Adipocyte (in vitro differentiated cells): Measurements from ENCODE around the gene TMED7.

Experiments
- DNase-seq: peaks from one replicate; pipeline ENCODE4 v3.0.0-alpha.2; 2015; ENCODE audit warnings: low read depth
- H3K27me3 ChIP-seq: replicated peaks from 2 replicates; pipeline ENCODE4 v1.7.0; 2013; ENCODE audit warnings: mild to moderate bottlenecking, low read length, moderate library complexity; ENCODE audit not compliant: control insufficient read depth, insufficient read depth
- H3K36me3 ChIP-seq: 2 replicates; pipeline ENCODE4 v1.7.0; 2013; ENCODE audit warnings: low read length, mild to moderate bottlenecking, moderate library complexity; ENCODE audit not compliant: control insufficient read depth, insufficient read depth, severe bottlenecking
- H3K4me1 ChIP-seq: 2 replicates; pipeline ENCODE4 v1.7.0; 2013; ENCODE audit warnings: mild to moderate bottlenecking, low read length, moderate library complexity; ENCODE audit not compliant: control insufficient read depth, insufficient read depth
- H3K4me3 ChIP-seq: 2 replicates; pipeline ENCODE4 v1.7.0; 2013; ENCODE audit warnings: mild to moderate bottlenecking, low read length, moderate library complexity
- H3K9ac ChIP-seq: 2 replicates; pipeline ENCODE4 v1.7.0; 2013; ENCODE audit warnings: mild to moderate bottlenecking, low read length, moderate library complexity
- H3K9me3 ChIP-seq: 2 replicates; pipeline ENCODE4 v1.7.0; 2013; ENCODE audit warnings: mild to moderate bottlenecking, low read length, moderate library complexity; ENCODE audit not compliant: control insufficient read depth

The TMED7 gene

DNA sequence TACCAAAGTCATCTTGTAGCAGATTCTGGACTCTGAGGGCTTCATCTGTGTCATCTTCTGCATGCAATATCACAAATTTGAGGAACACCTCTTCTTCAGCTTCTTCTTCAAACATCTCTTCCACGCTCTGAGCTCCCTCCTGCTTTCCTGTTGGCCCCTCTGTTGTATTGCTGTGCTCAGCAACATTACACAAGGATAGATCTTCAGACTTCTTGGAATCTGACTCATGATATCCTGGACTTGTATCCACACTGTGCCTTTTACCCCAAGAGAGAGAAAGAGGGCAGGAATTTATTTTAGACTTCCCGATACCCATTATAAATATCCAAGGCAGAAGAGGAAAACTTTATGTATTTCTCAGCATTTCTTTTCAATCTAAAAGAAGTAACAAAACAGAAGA is 44.9 kb downstream of the TMED7 start:
- no peaks in the 10 kb centered on the region for H3K27me3 ChIP-seq
- DNase-seq, result no peak
- H3K4me1 ChIP-seq, result peaks cover 33% of the 10 kb centered on the region
- H3K4me3 ChIP-seq, result no peak overlapping the region
- H3K9ac ChIP-seq, result no peak overlapping the region
- H3K36me3 ChIP-seq, result no peaks in the 10 kb centered on the region
- peaks cover 7% of the 10 kb centered on the region for H3K9me3 ChIP-seq

DNA sequence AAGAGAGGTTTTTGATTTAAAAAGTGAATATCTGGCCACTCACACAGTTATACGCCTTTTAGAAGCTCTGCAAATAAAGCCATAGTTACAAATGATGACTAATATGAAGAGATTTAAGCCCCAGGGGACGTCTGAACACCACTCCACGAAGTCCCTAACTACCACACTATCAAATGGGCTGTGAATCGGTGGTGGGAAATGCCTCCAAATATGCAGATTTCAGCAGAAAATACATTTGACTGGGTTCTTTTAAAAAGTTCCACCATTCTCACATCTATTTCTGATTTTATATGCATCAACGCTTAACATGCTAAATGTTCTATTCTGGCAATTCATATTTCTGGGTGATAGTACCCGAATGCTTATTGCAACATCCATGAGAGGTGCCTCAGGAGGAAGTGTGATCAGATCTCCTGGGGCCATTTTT is 46.1 kb downstream of the TMED7 start:
- DNase-seq, result peak; percentile 46
- Histone ChIP-seq H3K9me3 (peaks cover 7% of the 10 kb centered on the region), H3K9ac (peak overlapping the region; percentile 5), H3K36me3 (no peaks in the 10 kb centered on the region), H3K4me1 (peaks cover 32% of the 10 kb centered on the region), H3K27me3 (no peaks in the 10 kb centered on the region), H3K4me3 (no peak overlapping the region)

DNA sequence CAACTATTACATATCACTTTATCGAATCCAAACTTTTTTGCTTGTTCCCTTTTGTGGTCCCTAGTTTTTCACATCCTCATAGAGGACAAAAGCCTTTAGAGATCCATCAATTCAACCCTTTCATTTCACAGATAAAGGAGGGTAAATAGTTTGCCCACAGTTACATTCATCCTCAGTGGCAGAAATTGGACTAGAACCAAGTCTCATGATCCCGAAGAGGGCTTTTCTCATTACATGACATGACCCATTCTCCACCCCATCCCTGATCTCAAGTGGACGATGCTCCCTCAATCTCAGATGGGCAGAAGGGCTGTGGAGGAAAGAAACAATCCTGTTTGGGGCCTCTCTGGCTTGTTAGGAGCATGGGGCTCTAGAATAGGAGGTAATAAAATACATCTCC is 46.6 kb downstream of the TMED7 start:
- Histone ChIP-seq H3K9me3 (peaks cover 7% of the 10 kb centered on the region), H3K4me3 (no peak overlapping the region), H3K9ac (no peak overlapping the region), H3K4me1 (peaks cover 28% of the 10 kb centered on the region), H3K36me3 (no peaks in the 10 kb centered on the region), H3K27me3 (no peaks in the 10 kb centered on the region)
- no peak for DNase-seq

DNA sequence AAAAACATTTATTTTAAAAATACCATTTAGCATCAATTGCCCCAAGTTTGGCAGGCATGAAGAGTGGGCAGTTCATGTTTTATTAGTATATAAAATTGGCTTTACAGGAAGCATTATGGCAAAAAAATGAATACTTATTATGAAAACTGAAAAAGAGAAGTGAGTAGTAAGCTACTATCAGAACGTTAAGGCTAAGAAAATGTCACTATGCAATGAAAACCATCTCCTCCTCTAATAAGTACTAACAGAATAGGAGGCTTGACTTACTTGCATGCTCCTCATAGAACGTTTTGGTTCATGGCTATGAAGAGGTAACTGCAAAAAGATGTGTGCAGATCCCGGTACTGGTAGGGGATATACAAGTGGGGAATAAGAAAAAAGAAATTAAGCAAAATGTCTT is 47.2 kb downstream of the TMED7 start:
- no peak overlapping the region for H3K4me3 ChIP-seq
- peaks cover 24% of the 10 kb centered on the region for H3K4me1 ChIP-seq
- peaks cover 7% of the 10 kb centered on the region for H3K9me3 ChIP-seq
- H3K9ac ChIP-seq, result no peak overlapping the region
- no peaks in the 10 kb centered on the region for H3K36me3 ChIP-seq
- no peaks in the 10 kb centered on the region for H3K27me3 ChIP-seq
- DNase-seq, result no peak

DNA sequence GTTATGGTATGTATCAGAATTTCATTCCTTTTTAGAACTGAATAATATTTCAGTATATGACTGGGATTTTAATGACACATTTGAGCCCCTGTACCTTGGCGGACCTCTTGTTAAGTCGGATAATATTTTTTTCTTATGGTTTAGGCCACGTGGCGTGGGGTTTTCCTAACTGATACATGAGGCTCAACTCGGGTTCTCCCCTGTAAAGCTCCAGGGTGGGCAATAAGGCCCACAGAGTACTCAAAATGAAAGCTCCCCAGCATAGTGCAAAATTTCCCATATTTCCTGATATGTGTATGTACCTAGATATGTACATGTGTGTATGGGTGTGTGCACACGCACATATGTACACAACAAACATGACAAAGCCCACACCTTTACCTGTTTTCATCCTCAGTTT is 48.1 kb downstream of the TMED7 start:
- no peak for DNase-seq
- no peak overlapping the region for H3K9ac ChIP-seq

DNA sequence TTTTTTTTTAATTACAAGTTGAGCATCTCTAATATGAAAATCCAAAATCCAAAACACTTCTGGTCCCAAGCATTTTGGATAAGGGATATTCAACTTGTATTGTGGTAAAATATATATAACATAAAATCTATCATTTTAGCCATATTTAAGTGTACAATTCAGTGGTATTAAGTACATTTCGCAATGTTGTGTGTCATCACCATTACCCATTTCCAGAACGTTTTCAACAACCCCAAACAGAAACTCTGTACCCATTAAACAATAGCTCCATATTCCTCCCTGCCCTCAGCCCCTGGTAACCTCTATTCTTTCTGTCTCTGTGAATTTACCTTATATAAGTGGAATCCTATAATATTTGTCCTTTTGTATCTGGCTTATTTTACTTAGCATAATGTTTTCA is 48.5 kb downstream of the TMED7 start:
- Histone ChIP-seq H3K36me3 (no peaks in the 10 kb centered on the region), H3K4me1 (peaks cover 21% of the 10 kb centered on the region), H3K9ac (no peak overlapping the region), H3K9me3 (peaks cover 7% of the 10 kb centered on the region), H3K4me3 (no peak overlapping the region), H3K27me3 (no peaks in the 10 kb centered on the region)
- no peak for DNase-seq

More for the DNA sequence above, 48.1 kb downstream of the TMED7 start:
- H3K27me3 ChIP-seq, result no peaks in the 10 kb centered on the region
- peaks cover 17% of the 10 kb centered on the region for H3K4me1 ChIP-seq
- H3K36me3 ChIP-seq, result no peaks in the 10 kb centered on the region
- no peak overlapping the region for H3K4me3 ChIP-seq
- H3K9me3 ChIP-seq, result peaks cover 7% of the 10 kb centered on the region

DNA sequence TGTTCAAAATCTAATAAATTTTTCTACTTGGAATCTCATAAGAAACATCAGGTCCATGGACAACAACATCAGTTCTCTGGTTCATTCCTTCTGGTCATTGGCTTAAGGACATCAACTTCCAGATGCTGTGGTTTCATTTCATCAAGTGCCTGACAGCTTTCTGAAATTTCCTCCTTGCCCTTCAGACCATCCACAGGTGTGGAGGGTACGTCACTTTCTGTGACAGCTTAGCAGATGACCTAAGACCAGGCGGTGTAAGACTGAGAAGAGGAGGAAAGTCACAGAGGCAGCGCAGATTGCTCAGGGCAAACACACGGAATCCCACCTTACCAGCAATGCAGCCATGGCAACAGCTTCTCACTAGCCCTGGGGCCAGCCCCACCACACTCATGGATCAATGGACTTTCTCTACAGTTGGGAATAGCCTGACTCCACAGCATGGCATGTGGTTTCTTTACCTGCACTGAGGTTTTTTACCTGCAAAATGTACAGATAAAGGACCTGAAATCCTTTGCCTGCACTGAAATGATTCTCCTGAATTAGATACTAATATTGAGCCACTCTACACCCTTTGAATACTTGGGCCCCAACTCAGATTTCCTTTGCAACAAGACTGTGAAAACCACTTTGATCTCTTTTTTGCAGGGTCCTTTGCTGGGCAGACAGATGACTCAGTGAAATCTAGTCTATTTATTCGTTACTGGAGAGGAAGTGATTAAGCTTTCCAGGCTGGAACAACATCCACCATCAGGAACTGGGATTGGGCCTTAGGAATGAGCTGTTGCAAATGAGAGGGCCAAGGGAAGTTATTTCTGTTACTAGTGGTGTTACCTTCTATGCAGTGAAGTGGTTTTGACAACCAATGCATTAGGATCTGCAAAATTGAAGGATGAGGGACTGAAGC is 50.4 kb downstream of the TMED7 start:
- Histone ChIP-seq H3K4me1 (peaks cover 21% of the 10 kb centered on the region), H3K4me3 (no peak overlapping the region), H3K36me3 (no peaks in the 10 kb centered on the region), H3K9ac (no peak overlapping the region), H3K27me3 (no peaks in the 10 kb centered on the region), H3K9me3 (peaks cover 7% of the 10 kb centered on the region)
- DNase-seq, result no peak

DNA sequence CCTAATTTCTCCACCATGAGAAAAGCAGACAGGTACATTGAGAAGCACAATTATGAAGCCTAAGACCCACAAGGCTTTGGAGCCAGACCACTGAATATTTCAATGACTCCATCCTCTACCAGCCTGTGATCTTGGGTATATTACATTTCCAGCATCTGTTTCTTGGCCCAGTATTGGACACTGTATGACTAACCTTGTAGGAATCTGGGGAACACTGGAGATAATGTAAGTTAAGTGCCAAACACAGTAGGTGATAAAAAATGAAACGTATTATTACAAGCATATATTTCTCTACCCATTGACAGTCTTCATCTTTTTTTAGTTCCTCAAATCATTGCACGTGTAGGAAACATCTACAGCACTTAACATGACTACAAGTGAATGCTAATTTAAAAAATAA is 52.7 kb downstream of the TMED7 start:
- peaks cover 7% of the 10 kb centered on the region for H3K9me3 ChIP-seq
- DNase-seq, result peak; percentile 20
- no peak overlapping the region for H3K4me3 ChIP-seq
- H3K27me3 ChIP-seq, result no peaks in the 10 kb centered on the region
- H3K9ac ChIP-seq, result no peak overlapping the region
- H3K36me3 ChIP-seq, result no peaks in the 10 kb centered on the region
- H3K4me1 ChIP-seq, result peaks cover 12% of the 10 kb centered on the region

DNA sequence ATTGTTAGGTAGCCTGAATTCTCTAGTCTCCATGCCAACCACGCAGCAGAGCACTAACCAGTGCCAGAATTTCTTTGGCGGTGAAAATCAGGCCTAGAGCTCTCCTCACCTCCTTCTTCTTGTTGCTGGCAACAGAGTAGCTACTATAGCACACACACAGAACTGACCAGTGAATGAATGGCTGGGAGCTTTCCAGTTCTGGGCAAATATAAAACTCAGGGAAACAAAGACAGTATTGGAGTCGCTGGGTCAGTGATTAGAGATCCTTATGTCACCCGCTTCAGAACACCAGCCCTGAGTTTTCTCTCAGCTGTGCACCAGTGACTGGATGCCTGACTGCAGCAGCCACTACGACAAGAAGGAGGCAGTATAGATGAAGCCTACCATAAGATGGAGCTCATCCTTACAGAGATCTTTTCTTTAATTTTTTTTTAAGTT is 54.4 kb downstream of the TMED7 start:
- Histone ChIP-seq H3K27me3 (no peaks in the 10 kb centered on the region), H3K4me1 (peaks cover 12% of the 10 kb centered on the region), H3K9me3 (no peaks in the 10 kb centered on the region), H3K4me3 (no peak overlapping the region), H3K9ac (no peak overlapping the region), H3K36me3 (no peaks in the 10 kb centered on the region)
- DNase-seq, result no peak

DNA sequence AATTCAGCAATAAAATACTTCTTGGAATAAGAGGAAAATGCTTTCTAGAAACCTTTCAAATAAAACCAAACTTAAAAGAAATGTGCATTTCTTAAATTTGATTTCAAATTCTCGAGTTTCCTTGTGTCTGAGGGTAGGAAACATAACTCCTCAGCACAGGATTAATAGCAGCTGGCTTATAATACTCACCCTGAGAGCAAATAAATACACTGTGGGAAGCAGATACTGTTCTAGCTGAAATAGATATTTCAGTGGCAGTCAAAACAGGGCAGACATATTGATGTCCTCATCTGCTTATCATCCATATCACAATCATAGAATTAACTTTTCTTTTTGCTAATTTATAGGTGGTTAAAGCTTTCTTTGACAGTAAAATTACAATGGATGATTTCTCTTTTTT is 57.2 kb downstream of the TMED7 start:
- Histone ChIP-seq H3K4me1 (peaks cover 27% of the 10 kb centered on the region), H3K4me3 (no peak overlapping the region), H3K9ac (no peak overlapping the region), H3K9me3 (no peaks in the 10 kb centered on the region), H3K27me3 (no peaks in the 10 kb centered on the region), H3K36me3 (no peaks in the 10 kb centered on the region)
- no peak for DNase-seq

DNA sequence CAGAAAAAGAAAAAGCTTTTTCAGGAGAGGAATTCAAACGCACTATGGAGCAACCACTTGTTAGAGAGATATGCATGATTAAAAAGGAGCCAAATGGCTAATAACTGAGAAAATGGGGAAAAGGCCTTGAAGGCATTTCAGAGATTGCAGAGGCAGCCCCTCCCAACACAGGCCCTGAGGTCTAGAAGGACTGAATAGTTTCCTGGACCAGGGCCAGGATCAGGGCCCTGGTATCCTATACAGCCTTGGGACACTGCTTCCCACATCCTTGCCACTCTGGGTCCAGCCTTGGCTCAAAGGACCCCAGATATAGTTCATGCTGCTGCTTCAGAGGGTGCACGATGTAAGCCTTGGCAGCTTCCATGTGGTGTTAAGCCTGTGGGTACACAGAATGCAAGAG is 60.6 kb downstream of the TMED7 start:
- Histone ChIP-seq H3K4me1 (peaks cover 15% of the 10 kb centered on the region), H3K4me3 (no peak overlapping the region)
- DNase-seq, result no peak

More for the DNA sequence above, 60.6 kb downstream of the TMED7 start:
- no peaks in the 10 kb centered on the region for H3K27me3 ChIP-seq
- peak overlapping the region; percentile 52 for H3K9ac ChIP-seq
- no peaks in the 10 kb centered on the region for H3K36me3 ChIP-seq
- H3K9me3 ChIP-seq, result no peaks in the 10 kb centered on the region
